Tibial nerve (tissue), 3 donors: ENCODE measurements around the gene SLC39A11.

ENCODE experiments used
- CTCF ChIP-seq, 5 experiments: fragments of 200-600 bp in 3 of 5; fragments of 450-650 bp in 2 of 5; sonication (generic) in 3 of 5; IDR thresholded peaks; one replicate each; pipeline ENCODE4 v1.5.1; 2016 to 2019; ENCODE audit warnings: antibody characterized with exemption in 5 of 5, mild to moderate bottlenecking in 3 of 5, moderate library complexity in 2 of 5
- POLR2A ChIP-seq, 2 donors: fragments of 450-650 bp; IDR thresholded peaks; one replicate each; pipeline ENCODE4 v1.6.1; 2017; ENCODE audit warnings: antibody characterized with exemption in 2 of 2, mild to moderate bottlenecking in 2 of 2, moderate library complexity in 2 of 2

- TF ChIP-seq CTCF (IDR thresholded peaks at IDR 0.05) (no peak), POLR2A (IDR thresholded peaks at IDR 0.05) (no peak)
Measured at GRCh38 chr17:72749119-72749572, 343.3 kb downstream of the SLC39A11 start.
